Stimulated activated CD8-positive, alpha-beta memory T cell treated with anti-CD3 and anti-CD28 coated beads, Interleukin-4, amount 100 ng/mL, for 1 hour (primary cell): ENCODE results near the gene SIMC1.
"Not testable (repeated sequence)": the region's sequence is repeated elsewhere in the genome, so short reads cannot be mapped to it uniquely, and the experiment has no call there.

Source experiments
- DNase-seq, 2 donors: peaks; one replicate each; pipeline ENCODE4 v3.0.0-alpha.2; 2020; ENCODE audit warnings: low read depth in 2 of 2, low spot score in 1 of 2

SIMC1 gene

DNA sequence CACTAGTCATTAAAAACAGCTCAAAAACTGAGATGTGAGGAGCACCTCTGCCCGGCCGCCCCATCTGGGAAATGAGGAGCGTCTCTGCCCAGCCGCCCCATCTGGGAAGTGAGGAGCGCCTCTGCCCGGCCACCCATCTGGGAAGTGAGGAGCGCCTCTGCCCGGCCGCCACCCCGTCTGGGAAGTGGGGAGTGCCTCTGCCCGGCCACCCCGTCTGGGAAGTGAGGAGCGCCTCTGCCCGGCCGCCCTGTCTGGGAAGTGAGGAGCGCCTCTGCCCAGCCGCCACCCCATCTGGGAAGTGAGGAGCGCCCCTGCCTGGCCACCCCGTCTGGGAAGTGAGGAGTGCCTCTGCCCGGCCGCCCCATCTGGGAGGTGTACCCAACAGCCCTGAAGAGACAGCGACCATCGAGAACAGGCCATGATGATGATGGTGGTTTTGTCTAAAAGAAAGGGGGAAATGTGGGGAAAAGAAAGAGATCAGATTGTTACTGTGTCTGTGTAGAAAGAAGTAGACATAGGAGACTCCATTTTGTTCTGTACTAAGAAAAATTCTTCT lies 23.7 kb upstream of the SIMC1 start:
- DNase-seq = not testable (repeated sequence)

DNA sequence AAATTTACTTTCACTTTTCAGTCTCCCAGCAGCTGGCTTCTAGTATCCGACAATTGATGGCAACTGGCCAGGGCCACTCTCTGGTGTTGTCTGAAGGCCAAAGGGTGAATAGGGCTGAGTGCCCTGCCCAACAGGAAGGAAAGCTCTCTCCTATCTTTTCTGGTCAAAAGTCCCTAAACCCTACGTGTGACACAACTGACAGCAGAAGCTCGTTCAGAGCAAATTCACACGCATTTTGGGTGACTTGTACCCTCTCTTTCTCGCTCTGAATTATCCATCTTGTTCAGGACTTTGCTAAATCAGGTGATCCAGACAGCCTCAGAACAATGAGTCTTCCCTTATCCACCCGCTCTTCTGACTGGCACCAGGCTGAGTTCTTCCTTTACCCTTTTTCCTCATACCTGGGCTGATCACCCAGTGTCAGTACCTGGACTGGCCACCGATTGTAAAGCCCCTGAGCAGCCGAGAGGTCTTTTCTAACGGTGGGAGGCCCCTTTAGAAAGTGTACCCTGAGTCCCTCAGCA lies 21.8 kb upstream of the SIMC1 start:
- not testable (repeated sequence) for DNase-seq

DNA sequence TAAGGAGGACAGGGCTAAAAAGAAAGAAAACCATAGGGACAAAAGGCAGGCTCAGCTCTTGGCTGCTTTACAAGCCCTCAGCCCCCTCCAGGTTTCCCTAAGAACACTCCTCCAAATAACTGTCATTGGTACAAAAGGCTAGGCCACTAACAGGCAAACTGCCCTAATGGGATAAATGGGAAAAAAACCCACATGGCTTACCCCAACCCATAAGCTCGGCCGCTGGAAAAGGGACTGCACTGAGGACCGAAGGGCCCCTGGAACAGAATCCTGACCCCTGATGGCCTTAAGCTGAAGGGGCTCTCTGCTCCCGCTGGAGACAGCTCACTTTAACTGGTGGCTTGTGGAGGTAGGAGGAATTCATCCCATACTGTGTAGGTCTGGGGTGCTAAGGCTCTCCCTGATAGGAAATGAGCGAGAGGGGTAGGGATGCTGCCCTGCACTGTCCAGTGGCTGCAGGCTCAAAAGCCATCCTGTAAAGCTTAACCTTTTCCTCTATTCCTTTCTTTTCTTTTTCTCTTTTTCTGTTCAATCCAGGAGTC lies 21.0 kb upstream of the SIMC1 start:
- not testable (repeated sequence) for DNase-seq

DNA sequence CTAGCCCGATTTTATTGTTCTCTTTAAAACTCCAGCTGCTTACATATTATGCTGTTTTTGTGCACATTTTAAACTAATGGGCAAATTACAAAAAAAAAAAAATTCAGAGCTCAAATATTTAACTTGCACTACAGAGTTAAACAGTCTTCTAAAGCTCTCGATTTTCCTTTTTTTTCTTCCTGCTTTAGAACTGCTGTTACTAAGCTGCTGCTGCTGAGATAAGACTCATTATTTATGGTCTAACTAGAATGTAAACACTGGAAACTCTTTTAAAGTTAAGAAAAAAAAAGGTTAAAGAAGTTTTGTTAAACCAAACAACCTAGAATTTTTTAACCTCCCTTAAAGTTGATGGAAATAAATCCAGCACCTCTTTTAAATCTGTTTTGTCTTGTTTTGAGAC lies 20.5 kb upstream of the SIMC1 start:
- DNase-seq = not testable (repeated sequence)

DNA sequence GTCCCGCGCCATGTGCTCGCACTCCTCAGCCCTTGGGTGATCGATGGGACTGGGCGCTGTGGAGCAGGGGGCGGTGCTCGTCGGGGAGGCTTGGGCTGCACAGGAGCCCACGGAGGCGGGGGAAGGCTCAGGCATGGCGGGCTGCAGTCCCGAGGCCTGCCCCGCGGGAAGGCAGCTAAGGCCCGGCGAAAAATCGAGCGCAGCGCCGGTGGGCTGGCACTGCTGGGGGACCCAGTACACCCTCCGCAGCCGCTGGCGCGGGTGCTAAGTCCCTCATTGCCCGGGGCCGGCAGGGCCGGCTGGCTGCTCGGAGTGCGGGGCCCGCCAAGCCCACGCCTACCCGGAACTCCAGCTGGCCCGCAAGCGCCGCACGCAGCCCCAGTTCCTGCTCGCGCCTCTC lies 16.2 kb upstream of the SIMC1 start:
- DNase-seq = not testable (repeated sequence)

DNA sequence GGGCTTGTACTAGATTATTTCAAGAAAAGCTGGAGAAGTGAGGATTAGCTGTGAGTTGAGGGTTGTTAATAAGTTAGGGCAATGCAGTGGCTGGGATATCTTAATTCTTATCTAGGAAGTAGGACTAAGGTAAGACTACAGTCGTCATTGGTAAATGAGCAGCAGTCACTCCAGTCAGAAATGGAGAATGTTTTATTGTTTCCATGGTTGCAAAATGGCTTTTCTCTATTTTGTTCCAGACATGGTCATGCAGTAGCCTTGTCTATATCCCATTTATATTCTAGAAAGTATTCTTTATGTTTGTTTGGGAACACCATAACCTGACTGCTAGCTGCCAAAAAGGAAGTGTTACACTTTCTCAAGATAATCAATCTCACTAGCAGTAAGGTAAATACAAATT lies 9.9 kb upstream of the SIMC1 start:
- DNase-seq = not testable (repeated sequence)

DNA sequence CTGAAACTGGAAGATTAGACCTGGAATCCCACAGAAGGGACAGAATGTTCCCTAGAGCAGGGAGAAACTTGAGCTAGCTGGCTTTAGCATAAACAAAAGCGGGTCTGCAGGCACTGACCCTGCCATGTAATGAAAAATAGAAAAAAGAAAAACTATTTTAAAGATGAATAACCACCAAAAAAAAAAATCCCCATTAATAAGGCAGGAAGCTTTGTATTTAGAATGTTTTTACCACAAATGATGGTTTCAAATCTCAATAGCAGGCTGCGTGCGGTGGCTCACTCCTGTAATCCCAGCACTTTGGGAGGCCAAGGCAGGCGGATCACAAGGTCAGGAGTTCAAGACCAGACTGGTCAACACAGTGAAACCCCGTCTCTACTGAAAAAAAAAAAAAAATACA lies 5.0 kb upstream of the SIMC1 start:
- not testable (repeated sequence) for DNase-seq

DNA sequence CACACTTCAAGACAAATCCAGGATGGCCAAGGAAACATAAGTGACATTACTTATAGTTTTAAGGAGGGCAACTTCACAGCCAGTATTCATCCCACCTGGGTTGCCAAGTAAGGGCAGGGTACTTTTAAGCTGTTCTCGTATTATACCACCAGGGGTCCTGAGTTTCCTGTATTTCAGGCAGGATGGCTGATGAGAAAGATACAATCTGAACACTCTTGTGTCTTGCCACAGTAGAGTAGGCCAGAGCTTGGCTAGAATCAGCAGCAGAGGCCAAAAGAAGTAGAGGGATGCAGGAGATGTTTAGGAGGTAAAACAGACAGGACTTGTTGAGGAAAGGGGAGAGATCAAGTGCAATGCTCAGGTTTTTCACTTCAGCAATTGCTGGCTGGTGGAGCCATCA lies 3.1 kb upstream of the SIMC1 start:
- DNase-seq = not testable (repeated sequence)

DNA sequence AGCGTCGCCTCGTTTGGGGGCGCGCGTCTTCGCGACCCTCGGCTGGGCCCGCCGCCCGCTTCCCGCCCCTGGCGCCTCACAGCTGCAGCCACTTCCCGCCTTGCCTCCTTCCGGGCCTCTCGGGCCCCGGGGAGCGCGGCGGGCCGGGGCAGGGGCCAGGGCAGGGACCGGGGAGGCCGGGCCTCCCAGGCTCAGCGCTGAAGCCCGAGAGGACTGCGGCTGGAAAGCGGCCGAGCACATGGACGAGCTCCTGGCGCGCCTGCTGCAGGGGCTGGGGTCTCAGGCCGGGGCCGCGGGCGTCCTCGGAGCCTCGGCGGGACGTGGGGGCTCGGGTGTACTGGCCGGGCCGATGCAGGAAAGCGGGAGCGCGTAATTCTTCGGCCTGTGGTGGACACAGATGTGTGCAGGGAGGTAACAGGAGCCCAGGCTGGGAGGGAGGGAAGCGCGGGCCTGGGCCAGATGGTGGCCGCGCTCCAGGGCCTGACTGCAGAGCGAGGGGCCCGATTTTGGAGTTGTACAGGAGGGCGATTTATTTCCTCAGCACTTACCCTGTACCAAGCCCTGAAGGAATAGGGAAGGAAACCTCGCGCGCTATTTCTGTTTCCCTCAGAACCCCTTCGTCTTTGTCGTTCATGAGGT lies 540 bp downstream of the SIMC1 start:
- DNase-seq = not testable (repeated sequence)

DNA sequence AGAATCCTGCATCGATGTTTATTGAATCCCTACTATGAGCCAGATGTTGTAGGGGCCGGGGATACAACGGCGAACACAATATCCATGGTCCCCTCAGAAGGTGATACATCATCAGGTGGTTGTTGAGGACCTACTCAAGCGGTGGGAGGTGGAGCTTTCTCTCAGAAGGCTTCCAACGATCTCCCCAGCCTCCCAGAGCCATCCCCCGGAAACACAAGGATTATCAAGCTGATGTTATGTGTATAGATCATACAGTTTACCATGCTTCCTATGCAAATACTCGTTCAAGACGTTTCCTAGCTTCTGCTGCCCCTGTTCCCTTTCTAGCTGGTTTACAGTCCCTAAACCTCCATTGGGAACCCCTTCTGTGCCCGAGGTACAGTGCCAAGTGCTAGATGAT lies 1.1 kb downstream of the SIMC1 start:
- DNase-seq = not testable (repeated sequence)

DNA sequence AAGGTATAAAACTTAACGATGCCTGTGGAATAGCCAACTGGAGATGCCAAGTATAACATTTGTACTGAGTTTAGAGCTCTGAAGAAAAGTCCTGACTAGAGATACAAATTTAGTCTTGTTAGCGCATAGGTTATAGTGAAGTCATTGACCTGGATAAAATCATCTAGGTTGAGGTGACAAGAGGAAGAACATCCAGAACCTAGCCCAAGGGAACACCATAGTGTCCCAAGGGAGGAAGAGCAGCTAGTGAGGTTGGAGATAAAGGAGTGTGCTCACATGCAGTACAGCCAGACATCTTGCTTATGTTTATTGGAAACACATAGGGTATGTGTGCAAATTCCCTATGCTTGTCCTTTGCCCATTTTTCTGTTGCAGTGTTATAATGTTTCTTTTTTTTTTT lies 6.1 kb downstream of the SIMC1 start:
- DNase-seq = not testable (repeated sequence)

DNA sequence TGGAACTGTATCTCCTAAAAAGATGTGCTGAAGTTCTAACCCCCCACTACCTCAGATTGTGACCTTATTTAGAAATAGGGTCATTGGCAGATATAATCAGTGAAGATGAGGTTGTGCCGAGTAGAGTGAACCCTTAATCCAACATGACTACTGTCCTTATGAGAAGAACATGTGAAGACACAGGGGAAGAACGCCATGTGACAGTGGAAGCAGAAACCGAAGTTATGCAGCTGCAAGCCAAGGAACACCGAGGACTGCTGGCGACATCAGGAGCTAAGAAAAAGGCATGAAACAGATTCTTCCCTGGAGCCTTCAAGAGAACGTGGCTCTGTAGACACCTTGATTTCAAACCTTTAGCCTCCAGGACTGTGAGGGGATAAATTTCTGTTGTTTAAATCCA lies 6.8 kb downstream of the SIMC1 start:
- DNase-seq = not testable (repeated sequence)

DNA sequence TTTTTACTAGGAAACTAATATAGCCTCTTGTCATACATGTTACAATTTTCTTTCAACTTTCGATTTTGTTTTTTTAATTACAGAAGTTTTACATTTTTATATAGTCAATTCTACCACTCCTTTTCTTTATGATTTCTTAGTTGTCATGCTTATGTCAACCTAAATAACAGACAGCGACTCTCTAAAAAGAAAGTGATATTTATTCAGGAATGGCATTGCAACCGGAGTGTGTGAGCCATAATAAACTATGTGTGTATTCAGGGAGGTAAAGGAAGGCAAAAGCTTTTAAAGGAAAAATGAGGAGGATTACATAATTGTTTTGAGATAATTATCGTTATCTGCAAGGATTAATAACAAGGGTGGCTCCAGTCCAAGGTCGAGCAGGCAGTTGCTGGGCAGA lies 7.3 kb downstream of the SIMC1 start:
- DNase-seq = not testable (repeated sequence)

DNA sequence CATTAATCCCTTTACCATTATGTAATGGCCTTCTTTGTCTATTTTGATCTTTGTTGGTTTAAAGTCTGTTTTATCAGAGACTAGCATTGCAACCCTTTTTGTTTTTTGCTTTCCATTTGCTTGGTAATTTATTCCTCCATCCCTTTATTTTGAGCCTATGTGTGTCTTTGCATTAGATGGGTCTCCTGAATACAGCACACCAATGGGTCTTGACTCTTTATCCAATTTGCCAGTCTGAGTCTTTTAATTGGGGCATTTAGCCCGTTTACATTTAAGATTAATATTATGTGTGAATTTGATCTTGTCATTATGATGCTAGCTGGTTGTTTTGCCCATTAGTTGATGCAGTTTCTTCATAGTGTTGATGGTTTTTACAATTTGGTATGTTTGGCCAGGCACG lies 12.5 kb downstream of the SIMC1 start:
- not testable (repeated sequence) for DNase-seq

DNA sequence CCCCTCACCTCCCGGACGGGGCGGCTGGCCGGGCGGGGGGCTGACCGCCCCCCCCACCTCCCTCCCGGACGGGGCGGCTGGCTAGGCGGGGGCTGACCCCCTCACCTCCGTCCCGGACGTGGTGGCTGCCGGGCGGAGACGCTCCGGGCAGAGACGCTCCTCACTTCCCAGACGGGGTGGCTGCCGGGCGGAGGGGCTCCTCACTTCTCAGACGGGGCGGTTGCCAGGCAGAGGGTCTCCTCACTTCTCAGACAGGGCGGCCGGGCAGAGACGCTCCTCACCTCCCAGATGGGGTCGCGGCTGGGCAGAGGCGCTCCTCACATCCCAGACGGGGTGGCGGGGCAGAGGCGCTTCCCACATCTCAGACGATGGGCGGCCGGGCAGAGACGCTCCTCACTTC lies 13.9 kb downstream of the SIMC1 start:
- not testable (repeated sequence) for DNase-seq

DNA sequence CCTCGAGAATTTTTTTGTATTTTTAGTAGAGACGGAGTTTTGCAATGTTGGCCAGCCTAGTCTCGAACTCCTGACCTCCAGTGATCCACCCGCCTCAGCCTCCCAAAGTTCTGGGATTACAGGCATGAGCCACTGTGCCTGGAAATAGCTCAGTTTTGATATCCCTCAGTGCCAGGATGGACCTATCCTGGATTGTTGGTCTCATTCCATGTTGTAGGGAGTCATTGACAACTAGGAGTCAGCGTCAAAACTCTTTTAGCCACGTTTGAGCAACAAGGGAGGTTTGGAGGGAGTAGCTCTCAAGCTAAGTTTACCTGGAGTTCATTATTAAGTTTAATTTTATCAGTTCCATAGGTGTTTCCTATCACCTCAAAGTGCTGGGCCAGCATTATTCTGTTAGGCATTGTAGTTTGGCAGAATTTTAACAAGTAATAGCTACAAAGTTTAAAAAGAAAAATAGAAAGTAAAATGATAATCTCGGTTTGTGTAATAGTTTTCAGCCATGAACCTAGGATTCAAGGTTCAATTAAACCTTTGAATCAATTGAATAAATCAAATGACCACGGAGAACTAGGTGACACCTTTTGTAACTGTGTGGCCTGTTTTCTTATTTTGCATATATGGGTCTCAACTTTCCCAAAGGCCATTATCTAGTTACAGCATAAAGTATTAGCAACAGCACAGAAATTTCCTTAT lies 15.3 kb downstream of the SIMC1 start:
- DNase-seq = not testable (repeated sequence)

DNA sequence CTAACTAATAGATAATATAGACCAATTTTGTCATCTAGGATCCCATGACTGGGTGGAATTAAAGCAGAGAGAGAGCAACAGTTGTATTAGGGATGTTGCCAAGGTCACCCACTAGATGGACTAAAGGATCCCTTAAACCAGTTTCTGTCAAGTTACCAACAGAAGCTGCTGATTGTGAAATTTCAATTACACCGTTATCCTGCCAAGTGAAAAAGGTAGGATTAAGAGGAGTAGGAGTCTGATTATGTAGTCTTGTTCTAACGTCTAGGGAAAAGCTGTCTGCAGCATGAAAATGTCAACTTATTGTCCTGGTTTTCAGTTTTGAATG lies 15.8 kb downstream of the SIMC1 start:
- DNase-seq = not testable (repeated sequence)

DNA sequence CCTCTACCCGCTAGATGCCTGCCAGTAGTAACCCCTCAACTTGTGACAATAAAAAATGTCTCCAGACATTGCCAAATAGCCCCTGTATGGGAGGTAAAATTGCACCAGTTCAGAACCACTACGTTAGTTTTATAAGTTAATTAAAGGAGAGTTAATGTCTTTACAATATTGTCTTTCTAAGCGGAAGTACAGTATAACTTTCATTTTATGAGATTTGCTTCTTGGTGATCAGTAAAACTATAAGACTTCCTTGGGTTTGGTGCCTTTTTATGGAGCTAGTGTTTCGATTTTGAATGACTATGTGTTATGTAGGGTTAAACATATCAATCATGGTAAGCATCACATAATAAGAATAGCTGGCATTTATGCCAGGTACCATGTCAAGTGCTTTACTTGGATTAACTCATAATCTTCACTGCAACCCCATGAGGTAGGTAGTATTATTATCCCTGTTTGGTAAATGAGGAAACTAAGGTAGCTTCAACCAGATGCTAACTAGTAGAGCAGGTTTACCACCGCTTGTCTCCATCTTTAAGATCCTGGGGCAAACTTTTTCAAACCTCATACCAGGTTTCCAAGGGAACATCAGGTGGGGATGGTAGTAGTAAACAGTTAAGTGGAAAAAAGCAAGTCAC lies 19.8 kb downstream of the SIMC1 start:
- not testable (repeated sequence) for DNase-seq

DNA sequence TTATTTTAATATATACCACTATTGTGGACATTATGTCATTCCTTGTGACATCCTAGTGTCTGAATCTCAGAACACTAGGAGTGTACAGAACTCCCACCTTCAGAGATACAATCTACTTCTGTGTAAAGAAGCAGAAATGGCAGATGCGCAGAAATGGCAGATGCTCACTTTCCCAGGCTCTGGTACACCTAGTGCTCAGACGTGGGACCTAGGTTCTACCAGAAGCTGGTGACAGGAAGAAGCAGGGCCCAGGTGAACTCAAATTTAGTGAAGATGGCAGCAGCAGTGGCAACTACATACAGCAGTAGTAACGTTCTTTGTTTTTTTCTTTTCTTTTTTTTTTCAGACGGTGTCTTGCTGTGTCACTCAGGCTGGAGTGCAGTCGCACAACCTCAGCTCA lies 22.5 kb downstream of the SIMC1 start:
- not testable (repeated sequence) for DNase-seq

DNA sequence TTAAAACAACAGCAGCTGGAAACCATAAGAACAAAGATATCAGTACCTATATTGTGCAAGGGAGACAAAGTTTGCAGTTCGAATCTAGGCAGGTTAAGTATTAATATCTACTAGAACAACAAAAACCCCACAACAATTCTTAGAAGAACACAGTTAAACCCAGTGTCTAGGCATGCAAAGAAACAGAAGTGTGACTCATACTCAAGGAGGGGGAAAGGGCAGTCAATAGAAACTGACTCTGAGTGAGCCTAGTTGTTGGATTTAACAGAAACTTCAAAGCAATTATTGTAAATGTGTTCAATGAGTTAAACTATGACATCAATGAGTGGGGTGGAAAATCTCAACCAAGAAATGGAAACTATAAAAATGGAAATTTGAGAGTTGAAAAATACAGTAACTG lies 28.2 kb downstream of the SIMC1 start:
- DNase-seq = not testable (repeated sequence)

DNA sequence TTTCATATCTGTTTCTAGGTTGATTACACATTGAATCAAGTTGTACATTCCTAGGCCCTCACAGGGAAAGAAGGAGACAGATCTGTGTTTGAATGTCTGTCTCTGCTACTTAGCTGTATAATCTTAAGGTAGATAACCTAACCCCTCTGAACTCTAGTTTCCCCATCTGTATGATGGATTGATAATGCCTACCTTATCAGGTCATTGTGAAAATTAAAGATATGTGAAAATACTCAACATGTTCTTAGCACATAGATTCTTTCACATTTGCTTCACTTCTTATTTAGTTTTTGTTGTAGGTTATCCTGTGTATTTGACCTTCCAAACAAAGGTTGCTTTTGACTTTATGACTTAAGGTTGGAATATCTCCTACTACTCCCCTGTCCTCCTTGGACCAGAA lies 50.8 kb downstream of the SIMC1 start:
- DNase-seq = not testable (repeated sequence)
